Measurements from ENCODE around the gene PIK3AP1. TPM values are rescaled to one million over a fixed set of nuclear protein-coding genes. Genes with fewer than 3 reads are reported as not detected.

The PIK3AP1 gene
- total and polyA plus RNA-seq, 2 of the 8 experiments (the other 6 are each of a cell fraction or from before 2014, with no cell fraction given), result 1.9 to 4.5 TPM

- TF ChIP-seq CHD7 (IDR thresholded peaks at IDR 0.05; ENCODE audit: insufficient replicate concordance, low read length), result no peak
Measured at GRCh38 chr10:96586419-96587263, 133.7 kb downstream of the PIK3AP1 start, which contains the start of gene TM9SF3 (continued).

Data from H1 (cell line).